ENCODE measurements around the gene OR1D2. TPM values are rescaled to one million over a fixed set of nuclear protein-coding genes. Genes with fewer than 3 reads are reported as not detected.

The OR1D2 gene
- total and polyA plus RNA-seq, 2 of the 13 experiments (the other 11 are each of a cell fraction or from before 2014, with no cell fraction given), result not detected

GRCh38 chr17:3048727-3049471 lies 55.3 kb downstream of the OR1D2 start (continued):
- TF ChIP-seq EHMT2 (IDR thresholded peaks at IDR 0.05; ENCODE audit: borderline replicate concordance, low read depth, low read length) (peak; percentile 27; the same call in 1 of the 2 replicates), ERF (CRISPR knock-in tag; IDR thresholded peaks at IDR 0.05) (peak; percentile 36; the same call in 1 of the 2 replicates), NFYB (CRISPR knock-in tag; IDR thresholded peaks at IDR 0.05) (peak; percentile 97), HINFP (CRISPR knock-in tag; IDR thresholded peaks at IDR 0.05; ENCODE audit: low read depth) (peak; percentile 27; the same call in 1 of the 2 replicates), ZBTB7A (CRISPR knock-in tag; IDR thresholded peaks at IDR 0.05) (no peak), ZFX (CRISPR knock-in tag; IDR thresholded peaks at IDR 0.05; ENCODE audit: low read depth) (peak; percentile 65), NR2F2 (IDR thresholded peaks at IDR 0.05; ENCODE audit: borderline replicate concordance, low read depth) (no peak; the same call in 1 of the 2 replicates), ZNF430 (CRISPR knock-in tag; IDR thresholded peaks at IDR 0.05) (0 out of 2 replicates have a peak, but pooled peaks have one; percentile 67), SPEN (CRISPR knock-in tag; IDR thresholded peaks at IDR 0.05; ENCODE audit: low read depth) (peak; percentile 32), SMC3 (IDR thresholded peaks at IDR 0.05; ENCODE audit: low read length) (peak; percentile 44; the same call in 1 of the 2 replicates), IKZF1 (IDR thresholded peaks at IDR 0.05) (no peak), ETV5 (CRISPR knock-in tag; IDR thresholded peaks at IDR 0.05; ENCODE audit: borderline replicate concordance) (peak; percentile 23; the same call in 1 of the 2 replicates), SMAD9 (CRISPR knock-in tag; IDR thresholded peaks at IDR 0.05) (no peak)
- TF ChIP-seq, protein P1, sequence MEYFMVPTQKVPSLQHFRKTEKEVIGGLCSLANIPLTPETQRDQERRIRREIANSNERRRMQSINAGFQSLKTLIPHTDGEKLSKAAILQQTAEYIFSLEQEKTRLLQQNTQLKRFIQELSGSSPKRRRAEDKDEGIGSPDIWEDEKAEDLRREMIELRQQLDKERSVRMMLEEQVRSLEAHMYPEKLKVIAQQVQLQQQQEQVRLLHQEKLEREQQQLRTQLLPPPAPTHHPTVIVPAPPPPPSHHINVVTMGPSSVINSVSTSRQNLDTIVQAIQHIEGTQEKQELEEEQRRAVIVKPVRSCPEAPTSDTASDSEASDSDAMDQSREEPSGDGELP (IDR thresholded peaks at IDR 0.05; ENCODE audit: borderline replicate concordance, low read depth), result peak; percentile 68; the same call in 1 of the 2 replicates
